A549 (cell line): ENCODE data around the gene SEPTIN12. TPM values are rescaled to one million over a fixed set of nuclear protein-coding genes. Genes with fewer than 3 reads are reported as not detected.

Experiments used
- ATAC-seq, 2 experiments: fragments of 200-7000 bp in 1 of 2; fragments of >200 bp in 1 of 2; cut with Nextera tagmentation in 1 of 2; cut with Tn5 transposase in 1 of 2; 3 replicates each; pipeline versions ENCODE4 v1.8.0 to v1.9.1; 2018 to 2020; ENCODE audit warnings: mild to moderate bottlenecking in 1 of 2, moderate library complexity in 1 of 2
- CTCF ChIA-PET: fragments of 300-600 bp; sonication (Branson Sonifier 250); formaldehyde crosslinking; extraction: SDS; loops from one replicate; lab custom pipeline; 2021; ENCODE audit warnings: antibody characterized with exemption, inconsistent platforms; lab: Yijun Ruan, JAX
- POLR2A ChIA-PET: fragments of 350-600 bp; formaldehyde crosslinking; extraction: SDS; loops from one replicate; lab custom pipeline; 2021; ENCODE audit warnings: antibody characterized with exemption, inconsistent platforms; lab: Yijun Ruan, JAX
- DNase-seq, 2 experiments: peaks; one replicate each; pipeline versions ENCODE4 v3.0.0 to v3.0.0-alpha.2; 2011 to 2016; ENCODE audit warnings: low read depth in 1 of 2, low spot score in 1 of 2
- FAIRE-seq: peaks from 2 replicates; lab custom pipeline; 2011; peaks lifted over from hg19 to GRCh38; lab: Jason Lieb, UNC
- H3K27ac ChIP-seq, 2 experiments: fragments of >200 bp; sonication (Bioruptor Twin); formaldehyde crosslinking; 3 replicates each; pipeline ENCODE4 v1.5.1; 2016 to 2017
- H3K4me1 ChIP-seq: fragments of >200 bp; sonication (Bioruptor Twin); formaldehyde crosslinking; 3 replicates; pipeline ENCODE4 v1.6.1; 2016
- H3K4me2 ChIP-seq: fragments of >200 bp; sonication (Bioruptor Twin); formaldehyde crosslinking; 3 replicates; pipeline ENCODE4 v1.6.1; 2016
- H3K4me3 ChIP-seq: fragments of >200 bp; sonication (Bioruptor Twin); formaldehyde crosslinking; 3 replicates; pipeline ENCODE4 v1.5.1; 2016
- H3K9me3 ChIP-seq: fragments of >200 bp; sonication (Bioruptor Twin); formaldehyde crosslinking; 3 replicates; pipeline ENCODE4 v1.6.1; 2016
- BCL3 ChIP-seq: fragments of >200 bp; sonication (Bioruptor Twin); formaldehyde crosslinking; IDR thresholded peaks from 3 replicates; pipeline ENCODE4 v1.6.1; 2016
- CBX8 ChIP-seq: fragments of 200-600 bp; sonication (generic); IDR thresholded peaks from 2 replicates; pipeline ENCODE4 v1.6.1; 2016
- CEBPB ChIP-seq, 2 experiments: fragments of >200 bp in 1 of 2; sonication (Bioruptor Twin) in 1 of 2; formaldehyde crosslinking in 1 of 2; IDR thresholded peaks; 2 replicates each; pipeline ENCODE4 v1.6.1; 2012 to 2016
- E2F6 ChIP-seq: IDR thresholded peaks from 2 replicates; pipeline ENCODE4 v1.6.1; 2012; ENCODE audit warnings: low read depth, borderline replicate concordance
- ELK1 ChIP-seq: fragments of 150-350 bp; IDR thresholded peaks from 2 replicates; pipeline ENCODE4 v1.6.1; 2014; ENCODE audit warnings: low read depth, mild to moderate bottlenecking, low read length
- EP300 ChIP-seq, 2 experiments: fragments of >200 bp; sonication (Bioruptor Twin); formaldehyde crosslinking; IDR thresholded peaks; 2 replicates in 1 of 2; 3 replicates in 1 of 2; pipeline ENCODE4 v1.6.1; 2016 to 2017
- FOSL2 ChIP-seq, 2 experiments: fragments of 450-650 bp in 1 of 2; fragments of >200 bp in 1 of 2; sonication (Bioruptor Twin) in 1 of 2; formaldehyde crosslinking; IDR thresholded peaks; 2 replicates each; pipeline versions ENCODE4 v1.5.0 to v1.6.1; 2016 to 2020; ENCODE audit warnings: mild to moderate bottlenecking in 1 of 2, moderate library complexity in 1 of 2
- FOXS1 ChIP-seq: fragments of 250-450 bp; sonication (Bioruptor Pico); IDR thresholded peaks from 2 replicates; pipeline ENCODE4 v1.5.0; 2020; ENCODE audit warnings: mild to moderate bottlenecking, moderate library complexity
- HES2 ChIP-seq: fragments of >200 bp; sonication (Bioruptor Twin); formaldehyde crosslinking; IDR thresholded peaks from 2 replicates; pipeline ENCODE4 v1.6.1; 2016
- HOXA7 ChIP-seq: fragments of 250-450 bp; sonication (Bioruptor Pico); IDR thresholded peaks from 2 replicates; pipeline ENCODE4 v1.5.0; 2020; ENCODE audit warnings: mild to moderate bottlenecking, moderate library complexity
- HOXB5 ChIP-seq: fragments of 250-450 bp; sonication (Bioruptor Pico); IDR thresholded peaks from 2 replicates; pipeline ENCODE4 v1.5.0; 2020; ENCODE audit warnings: mild to moderate bottlenecking, moderate library complexity
- KDM5A ChIP-seq: fragments of 200-600 bp; sonication (generic); IDR thresholded peaks from 2 replicates; pipeline ENCODE4 v1.6.1; 2016; ENCODE audit warnings: antibody characterized with exemption, mild to moderate bottlenecking
- MAX ChIP-seq: IDR thresholded peaks from 2 replicates; pipeline ENCODE4 v1.6.1; 2012
- NFE2L2 ChIP-seq: fragments of 150-350 bp; conservative IDR thresholded peaks from 2 replicates; pipeline ENCODE4 v1.6.1; 2014; ENCODE audit warnings: low read length
- PBX3 ChIP-seq: IDR thresholded peaks from 2 replicates; pipeline ENCODE4 v1.6.1; 2012
- PHF8 ChIP-seq: fragments of 200-600 bp; sonication (generic); IDR thresholded peaks from 2 replicates; pipeline ENCODE4 v1.6.1; 2016; ENCODE audit warnings: low read depth, mild to moderate bottlenecking, antibody characterized with exemption, moderate library complexity, borderline replicate concordance
- RCOR1 ChIP-seq: fragments of 150-350 bp; IDR thresholded peaks from 2 replicates; pipeline ENCODE4 v1.6.1; 2014; ENCODE audit warnings: antibody characterized with exemption, low read length, low read depth
- RNF2 ChIP-seq: fragments of 200-600 bp; sonication (generic); IDR thresholded peaks from 2 replicates; pipeline ENCODE4 v1.6.1; 2016; ENCODE audit warnings: low read depth, mild to moderate bottlenecking, antibody characterized with exemption, moderate library complexity, borderline replicate concordance
- TP53 ChIP-seq: fragments of 250-450 bp; sonication (Bioruptor Pico); IDR thresholded peaks from 2 replicates; pipeline ENCODE4 v1.5.0; 2021; ENCODE audit warnings: mild to moderate bottlenecking, moderate library complexity
- WGBS: methylation state at CpG from one replicate; pipeline ENCODE4 v1.1.6; 2017; ENCODE audit errors: missing lambda C conversion rate; 5-methylcytosine and 5-hydroxymethylcytosine counted together
- polyA plus RNA-seq, 4 experiments: library from polyadenylated mRNA; depleted of rRNA in 3 of 4; stranded (reverse); fragments of >200 nt; fragmentation: RNase III in 1 of 4; extraction: RNeasy Plus Mini Kit Qiagen cat#74134 plus additional on column Dnase treatment in 1 of 4; gene quantifications; 2 replicates in 3 of 4; 3 replicates in 1 of 4; pipeline ENCODE4 v1.2.3, GENCODE V29; 2011 to 2017

Gene SEPTIN12
- polyA plus RNA-seq, 2 of the 4 experiments (the other 2 are of a cell fraction) = 0.14 TPM; not detected in 1

- ChIA-PET CTCF (interaction anchor here (0.6 to 2.4 kb wide), 2 partner anchors 9 to 176 kb away, joined by 3 to 9 read pairs; no protein-coding TSS in a partner anchor), POLR2A (interaction anchor here (1.0 kb wide), 1 partner anchor 23 kb away, joined by 3 read pairs; the partner anchor contains the start of gene ROGDI)
- Histone ChIP-seq H3K27ac (no peak overlapping the region), H3K9me3 (no peaks in the 10 kb centered on the region), H3K4me1 (no peaks in the 10 kb centered on the region), H3K4me2 (no peak overlapping the region), H3K4me3 (no peak overlapping the region)
- WGBS = 63% methylated on average over 4 of the region's 4 CpGs
- FAIRE-seq (no peak), DNase-seq (peak in 1 of 2 experiments; percentile 35), ATAC-seq (no peak)
- TF ChIP-seq FOSL2 (IDR thresholded peaks at IDR 0.05) = 0 out of 2 replicates have a peak, but pooled peaks have one; percentile 13
- peak; percentile 69 for TF ChIP-seq FOSL2 (CRISPR knock-in tag; IDR thresholded peaks at IDR 0.05)
- no peak for TF ChIP-seq RNF2
Observed at GRCh38 chr16:4780235-4780634, 7.9 kb downstream of the SEPTIN12 start.

- ATAC-seq (no peak; a peak in 1 of 6 replicates), DNase-seq (no peak), FAIRE-seq (no peak)
- H3K4me2 ChIP-seq = no peak overlapping the region
- H3K4me3 ChIP-seq = no peak overlapping the region
- no peaks in the 10 kb centered on the region for H3K4me1 ChIP-seq
- no peak for TF ChIP-seq RCOR1
- TF ChIP-seq BCL3 = no peak
- no peak for TF ChIP-seq CBX8
- TF ChIP-seq TP53 (CRISPR knock-in tag) = no peak
- TF ChIP-seq FOXS1 (CRISPR knock-in tag) = no peak
- no peak for TF ChIP-seq HES2
- 76% methylated on average over 4 of the region's 5 CpGs for WGBS
- H3K9me3 ChIP-seq = no peaks in the 10 kb centered on the region
- H3K27ac ChIP-seq = no peak overlapping the region
- ChIA-PET CTCF (interaction anchor here (0.6 to 2.4 kb wide), 5 partner anchors 9 to 178 kb away, joined by 3 to 9 read pairs (median 3); partner anchors contain the start of gene SEPTIN12), POLR2A (no interaction called here)
Observed at GRCh38 chr16:4778050-4778392, 10.1 kb downstream of the SEPTIN12 start.

- H3K4me1 ChIP-seq = no peaks in the 10 kb centered on the region
- no peaks in the 10 kb centered on the region for H3K9me3 ChIP-seq
- WGBS = 72% methylated on average over 9 of the region's 17 CpGs
- CTCF ChIA-PET = interaction anchor here (0.6 to 1.1 kb wide), 5 partner anchors 8 to 97 kb away, joined by 3 read pairs; partner anchors contain the start of gene SEPTIN12
- H3K4me2 ChIP-seq = no peak overlapping the region
- H3K27ac ChIP-seq = no peak overlapping the region
- ATAC-seq (no peak), FAIRE-seq (no peak), DNase-seq (no peak)
- POLR2A ChIA-PET = no interaction called here
- H3K4me3 ChIP-seq = no peak overlapping the region
- TF ChIP-seq MAX (no peak), FOSL2 (IDR thresholded peaks at IDR 0.05) (no peak), FOSL2 (CRISPR knock-in tag; IDR thresholded peaks at IDR 0.05) (peak; percentile 29; the same call in 1 of the 2 replicates), CEBPB (IDR thresholded peaks at IDR 0.05) (peak in 1 of 2 experiments; percentile 30; a peak in 1 of 4 replicates), NFE2L2 (no peak), PBX3 (no peak), KDM5A (no peak), HOXA7 (CRISPR knock-in tag) (no peak)
Observed at GRCh38 chr16:4777339-4778049, 10.7 kb downstream of the SEPTIN12 start.

GRCh38 chr16:4776141-4776705, 11.9 kb downstream of the SEPTIN12 start:
- no peak overlapping the region for H3K4me2 ChIP-seq
- TF ChIP-seq ELK1 (no peak), PHF8 (no peak), HOXB5 (no peak), E2F6 (no peak), EP300 (IDR thresholded peaks at IDR 0.05) (no peak)
- ATAC-seq (no peak), DNase-seq (no peak), FAIRE-seq (no peak)
- no peak overlapping the region for H3K27ac ChIP-seq
- no peaks in the 10 kb centered on the region for H3K9me3 ChIP-seq
- WGBS = 68% methylated on average over 2 of the region's 2 CpGs
- ChIA-PET CTCF (interaction anchor here (1.1 to 1.6 kb wide), 2 partner anchors 17 to 180 kb away, joined by 3 to 4 read pairs; no protein-coding TSS in a partner anchor), POLR2A (no interaction called here)
- no peak overlapping the region for H3K4me3 ChIP-seq
- H3K4me1 ChIP-seq = no peaks in the 10 kb centered on the region
